AG04450 (cell line): ENCODE data around the gene ARMS2. TPM values are rescaled to one million over a fixed set of nuclear protein-coding genes. Genes with fewer than 3 reads are reported as not detected.

Experiments
- CTCF ChIA-PET: fragments of 300-600, 350-600 bp; formaldehyde crosslinking; extraction: SDS; loops from one replicate; lab custom pipeline; 2022; ENCODE audit warnings: antibody characterized with exemption, inconsistent platforms; lab: Charles Lee
- POLR2A ChIA-PET: fragments of 350-600 bp; formaldehyde crosslinking; extraction: SDS; loops from one replicate; lab custom pipeline; 2021; ENCODE audit warnings: antibody characterized with exemption, inconsistent platforms; lab: Yijun Ruan, JAX
- DNase-seq: peaks from one replicate; pipeline ENCODE4 v3.0.0-alpha.2; 2011; ENCODE audit warnings: low read depth, low spot score
- H3K27ac ChIP-seq: one replicate; pipeline ENCODE4 v1.5.1; 2012; ENCODE audit warnings: low read depth, low read length, control low read depth
- H3K27me3 ChIP-seq: one replicate; pipeline ENCODE4 v1.6.0; 2012; ENCODE audit warnings: low read length; ENCODE audit not compliant: control insufficient read depth, insufficient read depth
- H3K4me3 ChIP-seq: 2 replicates; pipeline ENCODE4 v1.5.1; 2011; ENCODE audit warnings: mild to moderate bottlenecking, low read depth, low read length, control low read depth
- H3K9me3 ChIP-seq: 2 replicates; pipeline ENCODE4 v1.5.1; 2012; ENCODE audit warnings: low read length; ENCODE audit not compliant: control insufficient read depth, insufficient read depth
- polyA plus RNA-seq: library from polyadenylated mRNA; depleted of rRNA; stranded (reverse); fragments of >200 nt; gene quantifications from 2 replicates; pipeline ENCODE4 v1.2.3, GENCODE V29; 2011
- TF ChIP-seq, protein P1 (sequence below): IDR thresholded peaks from 2 replicates; pipeline ENCODE4 v1.5.1; 2011; ENCODE audit warnings: low read depth, low read length, control low read depth, inconsistent platforms

Gene ARMS2
- polyA plus RNA-seq, 1 experiment, result not detected

DNA sequence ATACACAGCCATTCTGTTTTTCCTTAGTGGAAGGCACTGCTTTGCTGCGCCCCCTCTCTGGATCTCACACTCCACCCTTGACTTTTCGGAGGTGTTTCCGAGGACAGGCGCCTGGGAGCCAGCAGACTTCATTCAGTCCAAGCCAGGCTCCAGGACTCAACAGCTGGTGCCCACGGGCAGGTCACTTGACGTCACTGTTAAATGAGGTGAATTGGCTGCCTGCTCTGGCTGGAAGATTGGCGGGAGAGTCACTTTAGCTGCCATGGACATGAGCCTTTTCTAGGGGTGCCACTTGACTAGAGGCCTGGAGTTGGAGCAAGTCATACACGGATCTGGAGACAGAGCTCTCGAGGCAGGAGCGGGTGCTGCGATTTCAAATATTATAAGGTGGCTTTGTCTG is 10.1 kb downstream of the ARMS2 start:
- TF ChIP-seq, protein P1, sequence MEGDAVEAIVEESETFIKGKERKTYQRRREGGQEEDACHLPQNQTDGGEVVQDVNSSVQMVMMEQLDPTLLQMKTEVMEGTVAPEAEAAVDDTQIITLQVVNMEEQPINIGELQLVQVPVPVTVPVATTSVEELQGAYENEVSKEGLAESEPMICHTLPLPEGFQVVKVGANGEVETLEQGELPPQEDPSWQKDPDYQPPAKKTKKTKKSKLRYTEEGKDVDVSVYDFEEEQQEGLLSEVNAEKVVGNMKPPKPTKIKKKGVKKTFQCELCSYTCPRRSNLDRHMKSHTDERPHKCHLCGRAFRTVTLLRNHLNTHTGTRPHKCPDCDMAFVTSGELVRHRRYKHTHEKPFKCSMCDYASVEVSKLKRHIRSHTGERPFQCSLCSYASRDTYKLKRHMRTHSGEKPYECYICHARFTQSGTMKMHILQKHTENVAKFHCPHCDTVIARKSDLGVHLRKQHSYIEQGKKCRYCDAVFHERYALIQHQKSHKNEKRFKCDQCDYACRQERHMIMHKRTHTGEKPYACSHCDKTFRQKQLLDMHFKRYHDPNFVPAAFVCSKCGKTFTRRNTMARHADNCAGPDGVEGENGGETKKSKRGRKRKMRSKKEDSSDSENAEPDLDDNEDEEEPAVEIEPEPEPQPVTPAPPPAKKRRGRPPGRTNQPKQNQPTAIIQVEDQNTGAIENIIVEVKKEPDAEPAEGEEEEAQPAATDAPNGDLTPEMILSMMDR, result no peak
- no peak overlapping the region for H3K27ac ChIP-seq
- POLR2A ChIA-PET, result no interaction called here
- DNase-seq, result no peak
- no peak overlapping the region for H3K4me3 ChIP-seq
- no peaks in the 10 kb centered on the region for H3K27me3 ChIP-seq
- no peaks in the 10 kb centered on the region for H3K9me3 ChIP-seq
- CTCF ChIA-PET, result interaction anchor here (0.9 to 1.1 kb wide), 3 partner anchors 9 to 101 kb away, joined by 3 to 4 read pairs (median 3); no protein-coding TSS in a partner anchor

DNA sequence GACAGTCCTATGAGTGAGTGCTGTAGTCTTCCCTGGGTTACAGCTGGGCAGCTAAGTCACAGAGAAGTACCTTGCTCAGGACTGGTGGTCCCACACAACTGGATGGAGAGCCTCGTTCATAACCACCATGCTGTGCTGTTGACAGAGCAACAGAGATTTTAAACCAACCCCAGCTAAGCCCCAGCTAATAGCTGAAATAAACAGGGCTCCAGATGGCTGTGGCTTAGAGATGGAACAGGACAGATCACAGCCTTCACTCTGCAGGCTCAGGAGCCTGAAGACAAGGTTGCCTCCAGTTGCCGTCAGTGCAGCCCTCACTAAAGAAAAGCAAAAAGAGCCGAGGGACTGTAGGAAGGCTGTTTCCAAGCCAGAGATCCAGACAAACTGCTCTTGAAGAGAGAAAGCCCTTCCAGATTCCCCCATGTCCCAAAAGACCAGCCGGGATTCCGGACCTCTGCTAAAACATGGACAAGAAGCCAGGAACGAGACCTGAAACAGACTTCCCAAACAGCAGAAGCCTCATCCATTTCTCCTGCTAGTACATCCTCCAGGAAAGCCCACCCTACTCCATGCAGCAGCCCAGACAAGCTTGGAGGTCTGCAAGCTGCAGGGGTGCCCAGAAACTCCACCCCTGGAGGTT is 11.1 kb downstream of the ARMS2 start:
- no peaks in the 10 kb centered on the region for H3K9me3 ChIP-seq
- TF ChIP-seq, protein P1, result no peak
- H3K27ac ChIP-seq, result no peak overlapping the region
- POLR2A ChIA-PET, result no interaction called here
- CTCF ChIA-PET, result interaction anchor here (0.9 to 1.7 kb wide), 4 partner anchors 10 to 100 kb away, joined by 3 to 8 read pairs (median 4); no protein-coding TSS in a partner anchor
- DNase-seq, result no peak
- H3K4me3 ChIP-seq, result no peak overlapping the region
- H3K27me3 ChIP-seq, result no peaks in the 10 kb centered on the region

DNA sequence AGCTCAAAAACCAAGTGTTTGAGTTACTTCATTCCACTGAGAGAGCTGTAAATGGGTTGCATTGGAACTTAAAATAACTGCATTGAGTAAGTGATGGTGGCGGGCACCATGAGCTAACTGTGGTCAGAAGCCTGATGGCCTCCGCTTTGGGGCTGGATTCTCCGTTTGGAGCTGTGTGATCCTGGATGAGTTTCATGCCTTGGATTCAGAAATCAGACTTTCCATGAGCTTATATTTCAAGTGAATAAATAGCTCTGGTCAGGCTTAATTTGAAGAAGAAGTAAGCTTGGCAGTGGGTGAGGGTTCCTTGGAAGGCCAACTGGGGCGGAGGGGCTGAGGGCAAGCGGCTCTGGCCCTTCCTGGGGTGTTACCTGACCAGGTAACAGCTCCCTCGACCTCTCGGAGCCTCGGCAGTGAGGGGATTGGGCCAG is 12.5 kb downstream of the ARMS2 start:
- H3K9me3 ChIP-seq, result no peaks in the 10 kb centered on the region
- CTCF ChIA-PET, result interaction anchor here (1.7 kb wide), 2 partner anchors 98 to 199 kb away, joined by 4 to 8 read pairs; no protein-coding TSS in a partner anchor

DNA sequence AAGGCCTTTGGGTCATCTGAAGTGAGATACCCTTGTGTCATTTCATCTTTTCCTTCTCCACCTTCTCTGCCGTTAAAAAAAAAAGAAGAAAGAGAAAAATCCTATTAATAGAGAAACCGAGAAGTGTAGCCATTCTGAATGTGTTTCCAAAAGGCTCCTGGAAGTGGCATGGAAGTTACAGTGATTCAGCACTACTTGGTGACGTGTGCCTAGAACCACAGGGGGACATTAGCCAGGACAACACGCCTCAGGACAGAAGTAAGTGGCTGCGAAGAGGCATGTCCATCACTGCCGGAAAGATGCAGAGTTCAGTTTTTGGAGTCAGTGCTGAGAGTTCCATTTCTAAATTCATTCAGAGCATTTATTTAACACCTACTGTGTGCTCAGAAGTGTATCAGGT is 13.2 kb downstream of the ARMS2 start:
- no peak for DNase-seq
- H3K4me3 ChIP-seq, result no peak overlapping the region
- TF ChIP-seq, protein P1, result no peak
- CTCF ChIA-PET, result interaction anchor here (1.7 to 2.1 kb wide), 2 partner anchors 98 to 200 kb away, joined by 4 to 11 read pairs; no protein-coding TSS in a partner anchor
- no peaks in the 10 kb centered on the region for H3K27me3 ChIP-seq
- POLR2A ChIA-PET, result no interaction called here
- H3K27ac ChIP-seq, result no peak overlapping the region
- no peaks in the 10 kb centered on the region for H3K9me3 ChIP-seq

More for the DNA sequence above, 12.5 kb downstream of the ARMS2 start:
- no peak for DNase-seq
- no peak overlapping the region for H3K27ac ChIP-seq
- TF ChIP-seq, protein P1, result no peak
- H3K4me3 ChIP-seq, result no peak overlapping the region
- no peaks in the 10 kb centered on the region for H3K27me3 ChIP-seq
- POLR2A ChIA-PET, result interaction anchor here (0.7 kb wide), 1 partner anchor 25 kb away, joined by 3 read pairs; no protein-coding TSS in a partner anchor

DNA sequence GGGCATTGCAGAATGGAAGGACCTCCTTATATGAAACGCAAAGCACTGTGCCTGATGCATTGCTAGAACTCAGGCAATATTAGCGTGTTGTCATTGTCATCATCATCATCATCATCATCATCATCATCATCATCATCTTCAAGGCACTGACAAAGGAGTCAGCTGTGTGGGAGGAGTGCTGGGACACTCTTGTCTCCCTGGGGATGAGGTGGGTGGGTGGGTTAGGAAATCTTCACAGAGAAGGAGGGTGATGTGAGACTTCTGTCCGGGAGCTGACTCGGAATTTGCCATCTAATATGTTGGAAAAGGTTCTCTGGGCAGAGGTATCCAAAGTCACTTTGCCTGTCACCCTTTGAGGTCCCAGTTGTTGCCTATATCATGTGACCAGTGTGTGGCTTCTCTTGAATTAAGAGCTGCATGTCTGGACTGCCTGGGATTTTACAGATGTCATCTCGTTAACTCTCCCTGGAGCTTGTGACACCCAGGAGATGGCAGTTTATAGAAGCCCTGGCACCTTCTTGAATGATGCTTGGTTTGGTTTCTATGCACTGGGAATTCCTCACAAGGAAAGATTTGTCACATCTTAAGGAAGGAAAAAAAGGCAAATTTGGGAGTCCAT is 14.0 kb downstream of the ARMS2 start:
- no peak for DNase-seq
- Histone ChIP-seq H3K4me3 (no peak overlapping the region), H3K9me3 (no peaks in the 10 kb centered on the region), H3K27ac (peak overlapping the region; percentile 40), H3K27me3 (no peaks in the 10 kb centered on the region)
- TF ChIP-seq, protein P1, result no peak
- CTCF ChIA-PET, result interaction anchor here (1.4 to 2.1 kb wide), 3 partner anchors 34 to 170 kb away, joined by 3 to 11 read pairs (median 6); no protein-coding TSS in a partner anchor
- POLR2A ChIA-PET, result interaction anchor here (0.6 to 1.6 kb wide), 5 partner anchors 8 to 258 kb away, joined by 3 to 5 read pairs (median 5); partner anchors contain the start of gene PLEKHA1
